Measurements from ENCODE around the gene SPNS1.
"Not testable (repeated sequence)": the region's sequence is repeated elsewhere in the genome, so short reads cannot be mapped to it uniquely, and the experiment has no call there.

Gene SPNS1

DNA sequence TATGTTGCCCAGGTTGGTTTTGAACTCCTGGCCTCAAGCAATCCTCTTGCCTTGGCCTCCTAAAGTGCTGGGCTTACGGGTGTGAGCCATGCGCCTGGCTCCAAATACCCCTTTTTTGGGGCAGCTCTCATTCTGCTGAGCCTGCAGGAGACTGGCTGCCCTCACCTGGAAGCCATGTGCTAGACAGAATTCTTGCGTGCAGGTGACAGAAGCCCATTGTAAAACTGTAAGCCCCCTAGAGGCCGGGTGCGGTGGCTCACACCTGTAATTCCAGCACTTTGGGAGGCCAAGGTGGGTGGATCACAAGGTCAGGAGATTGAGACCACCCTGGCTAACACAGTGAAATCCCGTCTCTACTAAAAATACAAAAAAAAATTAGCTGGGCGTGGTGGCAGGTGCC lies 5.8 kb downstream of the SPNS1 start:
- H3K27ac ChIP-seq (ENCODE audit: low read depth, low read length); H3K4me3 ChIP-seq (ENCODE audit: low read depth in 1 of 5, low read length in 5 of 5); H3K9ac ChIP-seq (ENCODE audit: low read length in 5 of 5); H3K9me3 ChIP-seq (ENCODE audit: control insufficient read depth in 5 of 5, low read length in 5 of 5); H3K27me3 ChIP-seq (ENCODE audit: control insufficient read depth in 5 of 5, insufficient read depth in 4 of 5, low read length in 5 of 5): not testable (repeated sequence)
- Histone ChIP-seq H3K36me3 (ENCODE audit: control insufficient read depth in 5 of 5, insufficient read depth in 5 of 5, low read length in 5 of 5) (peaks cover 0 to 80% (median 65%) of the 10 kb centered on the region in 5 donors), H3K4me1 (ENCODE audit: control insufficient read depth in 5 of 5, insufficient read depth in 5 of 5, low read length in 5 of 5) (peaks cover under 1 to 19% (median 7%) of the 10 kb centered on the region in 5 donors)

DNA sequence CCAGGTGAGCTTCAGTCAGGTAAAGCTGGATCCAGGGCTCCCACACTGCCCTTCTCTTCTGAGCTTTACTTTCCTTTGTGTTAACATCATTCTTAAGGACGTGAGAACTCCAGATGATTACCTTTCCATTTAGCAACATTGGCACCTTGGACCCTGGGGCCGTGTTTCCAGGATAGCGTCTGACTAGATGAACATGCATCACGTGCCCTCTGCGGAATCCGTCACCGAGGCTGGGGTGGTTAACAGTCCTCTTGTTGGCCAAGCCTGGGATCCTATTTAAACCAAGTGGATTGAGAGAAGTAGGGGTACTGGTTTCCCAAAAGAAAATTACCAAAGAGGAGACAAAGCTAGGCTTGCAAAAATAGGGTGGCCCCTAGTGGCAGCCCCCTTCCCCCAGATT lies 6.4 kb downstream of the SPNS1 start:
- peaks cover 0 to 86% (median 69%) of the 10 kb centered on the region in 5 donors for H3K36me3 ChIP-seq (ENCODE audit: control insufficient read depth in 5 of 5, insufficient read depth in 5 of 5, low read length in 5 of 5)
- H3K4me3 ChIP-seq (ENCODE audit: low read depth in 1 of 5, low read length in 5 of 5): no peak overlapping the region
- no peak overlapping the region for H3K9ac ChIP-seq (ENCODE audit: low read length in 5 of 5)
- H3K4me1 ChIP-seq (ENCODE audit: control insufficient read depth in 5 of 5, insufficient read depth in 5 of 5, low read length in 5 of 5): peaks cover 0 to 13% (median under 1%) of the 10 kb centered on the region in 5 donors
- no peaks in the 10 kb centered on the region for H3K27me3 ChIP-seq (ENCODE audit: control insufficient read depth in 5 of 5, insufficient read depth in 4 of 5, low read length in 5 of 5)
- no peak overlapping the region for H3K27ac ChIP-seq (ENCODE audit: low read depth, low read length)
- H3K9me3 ChIP-seq (ENCODE audit: control insufficient read depth in 5 of 5, low read length in 5 of 5): peaks cover 0 to 8% (median 7%) of the 10 kb centered on the region in 5 donors

DNA sequence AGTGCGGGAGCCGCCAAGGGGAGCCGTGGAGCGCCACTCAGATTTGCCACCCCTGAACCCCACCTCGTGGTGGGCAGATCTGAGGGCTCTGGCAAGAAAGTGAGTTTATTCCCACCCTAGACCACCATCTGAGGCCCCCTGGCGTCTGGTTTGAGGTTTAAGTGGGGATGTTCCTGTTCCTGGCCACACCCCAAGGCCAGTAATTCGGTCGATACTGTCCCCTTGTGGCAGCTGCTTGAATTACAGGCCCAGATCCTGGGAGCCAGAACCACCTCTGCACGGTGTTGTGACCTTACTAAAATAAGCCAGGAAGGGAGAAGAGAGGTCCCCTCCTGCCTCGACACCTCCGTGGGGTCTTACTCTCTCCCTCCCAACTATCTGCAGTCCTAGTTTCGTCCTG lies 6.9 kb downstream of the SPNS1 start:
- Histone ChIP-seq H3K4me3 (ENCODE audit: low read depth in 1 of 5, low read length in 5 of 5) (no peak overlapping the region), H3K27me3 (ENCODE audit: control insufficient read depth in 5 of 5, insufficient read depth in 4 of 5, low read length in 5 of 5) (no peaks in the 10 kb centered on the region), H3K36me3 (ENCODE audit: control insufficient read depth in 5 of 5, insufficient read depth in 5 of 5, low read length in 5 of 5) (peaks cover 0 to 91% (median 74%) of the 10 kb centered on the region in 5 donors), H3K27ac (ENCODE audit: low read depth, low read length) (no peak overlapping the region), H3K9me3 (ENCODE audit: control insufficient read depth in 5 of 5, low read length in 5 of 5) (peaks cover 0 to 9% (median 7%) of the 10 kb centered on the region in 5 donors), H3K9ac (ENCODE audit: low read length in 5 of 5) (no peak overlapping the region), H3K4me1 (ENCODE audit: control insufficient read depth in 5 of 5, insufficient read depth in 5 of 5, low read length in 5 of 5) (peaks cover 0 to 7% (median 0%) of the 10 kb centered on the region in 5 donors)

DNA sequence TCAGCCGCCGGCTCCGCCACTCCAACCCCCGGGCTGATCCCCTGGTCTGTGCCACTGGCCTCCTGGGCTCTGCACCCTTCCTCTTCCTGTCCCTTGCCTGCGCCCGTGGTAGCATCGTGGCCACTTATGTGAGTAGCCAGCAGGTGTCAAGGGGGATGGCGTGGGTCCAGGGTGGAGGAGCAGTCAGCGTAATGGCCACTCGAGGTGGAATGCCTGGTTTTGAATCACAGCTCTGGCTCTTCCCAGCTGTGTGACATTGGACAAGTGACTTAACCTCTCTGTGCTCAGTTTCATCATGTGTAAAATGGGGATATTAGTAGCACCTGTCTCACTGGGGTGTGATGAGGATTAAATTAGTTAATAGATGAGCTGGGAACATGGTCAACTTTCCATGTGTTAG lies 7.8 kb downstream of the SPNS1 start:
- Histone ChIP-seq H3K4me3 (ENCODE audit: low read depth in 1 of 5, low read length in 5 of 5) (no peak overlapping the region), H3K36me3 (ENCODE audit: control insufficient read depth in 5 of 5, insufficient read depth in 5 of 5, low read length in 5 of 5) (peaks cover 4 to 94% (median 83%) of the 10 kb centered on the region in 5 donors), H3K27me3 (ENCODE audit: control insufficient read depth in 5 of 5, insufficient read depth in 4 of 5, low read length in 5 of 5) (no peaks in the 10 kb centered on the region), H3K9ac (ENCODE audit: low read length in 5 of 5) (no peak overlapping the region), H3K4me1 (ENCODE audit: control insufficient read depth in 5 of 5, insufficient read depth in 5 of 5, low read length in 5 of 5) (peaks cover 0 to 7% (median 0%) of the 10 kb centered on the region in 5 donors), H3K27ac (ENCODE audit: low read depth, low read length) (no peak overlapping the region), H3K9me3 (ENCODE audit: control insufficient read depth in 5 of 5, low read length in 5 of 5) (peaks cover 0 to 14% (median 11%) of the 10 kb centered on the region in 5 donors)

DNA sequence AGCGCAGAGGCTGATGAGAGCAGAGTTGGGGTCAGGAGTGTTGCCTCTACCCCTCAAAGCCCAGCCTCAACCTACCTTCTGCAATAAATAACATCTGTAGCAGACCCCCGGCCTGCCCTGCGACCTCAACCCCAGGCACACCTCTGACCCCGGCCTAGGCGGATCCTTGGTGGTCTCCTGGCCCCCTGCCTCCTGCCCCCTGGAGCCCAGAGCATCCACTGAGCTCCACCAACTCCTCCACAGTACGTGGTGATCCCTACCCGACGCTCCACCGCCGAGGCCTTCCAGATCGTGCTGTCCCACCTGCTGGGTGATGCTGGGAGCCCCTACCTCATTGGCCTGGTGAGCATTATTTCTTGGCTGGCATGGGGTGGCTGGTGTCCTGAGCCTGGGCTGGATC lies 8.4 kb downstream of the SPNS1 start:
- H3K9me3 ChIP-seq (ENCODE audit: control insufficient read depth in 5 of 5, low read length in 5 of 5): peaks cover 0 to 15% (median 12%) of the 10 kb centered on the region in 5 donors
- no peak overlapping the region for H3K4me3 ChIP-seq (ENCODE audit: low read depth in 1 of 5, low read length in 5 of 5)
- H3K4me1 ChIP-seq (ENCODE audit: control insufficient read depth in 5 of 5, insufficient read depth in 5 of 5, low read length in 5 of 5): peaks cover 0 to 7% (median 0%) of the 10 kb centered on the region in 5 donors
- H3K9ac ChIP-seq (ENCODE audit: low read length in 5 of 5): no peak overlapping the region
- peaks cover 5 to 92% (median 83%) of the 10 kb centered on the region in 5 donors for H3K36me3 ChIP-seq (ENCODE audit: control insufficient read depth in 5 of 5, insufficient read depth in 5 of 5, low read length in 5 of 5)
- no peaks in the 10 kb centered on the region for H3K27me3 ChIP-seq (ENCODE audit: control insufficient read depth in 5 of 5, insufficient read depth in 4 of 5, low read length in 5 of 5)
- H3K27ac ChIP-seq (ENCODE audit: low read depth, low read length): no peak overlapping the region

DNA sequence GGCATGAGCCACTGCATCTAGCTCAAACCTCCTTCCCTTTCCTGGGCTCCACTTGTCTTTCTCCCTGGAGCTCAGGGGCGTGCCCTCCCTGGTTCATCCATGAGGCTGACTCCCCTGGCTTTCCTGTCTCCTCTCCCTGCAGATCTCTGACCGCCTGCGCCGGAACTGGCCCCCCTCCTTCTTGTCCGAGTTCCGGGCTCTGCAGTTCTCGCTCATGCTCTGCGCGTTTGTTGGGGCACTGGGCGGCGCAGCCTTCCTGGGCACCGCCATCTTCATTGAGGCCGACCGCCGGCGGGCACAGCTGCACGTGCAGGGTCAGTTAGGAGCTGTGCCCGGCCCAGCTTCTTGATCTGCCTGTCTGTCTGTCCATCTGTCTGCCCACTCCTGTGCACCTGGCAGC lies 9.1 kb downstream of the SPNS1 start:
- peaks cover 0 to 15% (median 12%) of the 10 kb centered on the region in 5 donors for H3K9me3 ChIP-seq (ENCODE audit: control insufficient read depth in 5 of 5, low read length in 5 of 5)
- H3K36me3 ChIP-seq (ENCODE audit: control insufficient read depth in 5 of 5, insufficient read depth in 5 of 5, low read length in 5 of 5): peaks cover 5 to 90% (median 79%) of the 10 kb centered on the region in 5 donors
- peak overlapping the region in 1 of 5 donors; percentile 31 for H3K4me3 ChIP-seq (ENCODE audit: low read depth in 1 of 5, low read length in 5 of 5)
- H3K27ac ChIP-seq (ENCODE audit: low read depth, low read length): no peak overlapping the region
- peaks cover 0 to 7% (median 0%) of the 10 kb centered on the region in 5 donors for H3K4me1 ChIP-seq (ENCODE audit: control insufficient read depth in 5 of 5, insufficient read depth in 5 of 5, low read length in 5 of 5)
- no peaks in the 10 kb centered on the region for H3K27me3 ChIP-seq (ENCODE audit: control insufficient read depth in 5 of 5, insufficient read depth in 4 of 5, low read length in 5 of 5)
- no peak overlapping the region for H3K9ac ChIP-seq (ENCODE audit: low read length in 5 of 5)

DNA sequence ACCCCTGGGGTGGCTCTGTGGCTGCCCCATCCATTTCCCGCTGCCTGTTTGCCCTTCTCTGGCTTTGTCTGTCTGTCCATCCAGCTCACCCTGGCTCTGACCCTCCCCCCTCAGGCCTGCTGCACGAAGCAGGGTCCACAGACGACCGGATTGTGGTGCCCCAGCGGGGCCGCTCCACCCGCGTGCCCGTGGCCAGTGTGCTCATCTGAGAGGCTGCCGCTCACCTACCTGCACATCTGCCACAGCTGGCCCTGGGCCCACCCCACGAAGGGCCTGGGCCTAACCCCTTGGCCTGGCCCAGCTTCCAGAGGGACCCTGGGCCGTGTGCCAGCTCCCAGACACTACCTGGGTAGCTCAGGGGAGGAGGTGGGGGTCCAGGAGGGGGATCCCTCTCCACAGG lies 9.5 kb downstream of the SPNS1 start:
- peaks cover 0 to 7% (median 0%) of the 10 kb centered on the region in 5 donors for H3K4me1 ChIP-seq (ENCODE audit: control insufficient read depth in 5 of 5, insufficient read depth in 5 of 5, low read length in 5 of 5)
- H3K9me3 ChIP-seq (ENCODE audit: control insufficient read depth in 5 of 5, low read length in 5 of 5): peaks cover 0 to 15% (median 12%) of the 10 kb centered on the region in 5 donors
- H3K27me3 ChIP-seq (ENCODE audit: control insufficient read depth in 5 of 5, insufficient read depth in 4 of 5, low read length in 5 of 5): no peaks in the 10 kb centered on the region
- no peak overlapping the region for H3K9ac ChIP-seq (ENCODE audit: low read length in 5 of 5)
- peak overlapping the region in 1 of 5 donors; percentile 31 for H3K4me3 ChIP-seq (ENCODE audit: low read depth in 1 of 5, low read length in 5 of 5)
- no peak overlapping the region for H3K27ac ChIP-seq (ENCODE audit: low read depth, low read length)
- H3K36me3 ChIP-seq (ENCODE audit: control insufficient read depth in 5 of 5, insufficient read depth in 5 of 5, low read length in 5 of 5): peaks cover 5 to 90% (median 76%) of the 10 kb centered on the region in 5 donors

DNA sequence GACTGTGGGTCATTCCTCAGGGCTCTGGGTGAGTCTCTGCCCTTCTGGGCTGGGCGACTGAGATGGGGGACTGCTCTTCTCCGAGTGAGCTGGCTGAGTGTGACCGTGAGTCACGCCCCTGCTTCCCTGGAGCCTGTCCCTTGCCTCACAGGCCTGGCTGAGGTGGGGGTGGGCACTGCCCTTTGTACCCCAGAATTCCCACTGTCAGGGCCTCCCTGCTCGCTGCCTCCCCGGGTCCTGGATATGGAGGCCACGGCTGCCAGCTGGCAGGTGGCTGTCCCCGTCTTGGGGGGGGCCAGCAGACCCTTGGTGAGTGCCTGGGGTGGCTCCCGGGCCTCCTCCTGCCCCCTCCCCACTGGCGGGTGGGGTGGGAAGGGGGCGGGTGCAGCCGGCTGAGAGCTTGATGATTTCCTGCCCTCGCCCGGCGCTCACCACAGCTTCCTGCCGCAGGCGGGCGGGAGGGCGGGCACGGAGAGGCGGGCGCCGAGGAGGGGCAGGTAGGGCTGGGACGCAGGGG lies 10.1 kb downstream of the SPNS1 start, which contains the start of gene LAT:
Gene LAT, plus strand, starts transcription at position 434 of the 517 bp plus-strand sequence. CDS start 366 bp downstream, outside the sequence.
- Histone ChIP-seq H3K4me1 (ENCODE audit: control insufficient read depth in 5 of 5, insufficient read depth in 5 of 5, low read length in 5 of 5) (peaks cover 0 to 7% (median 0%) of the 10 kb centered on the region in 5 donors), H3K27ac (ENCODE audit: low read depth, low read length) (no peak within 1 kb of the TSS), H3K4me3 (ENCODE audit: low read depth in 1 of 5, low read length in 5 of 5) (peak within 1 kb of the TSS in 3 of 5 donors; percentile 2 to 49 (median 31)), H3K36me3 (ENCODE audit: control insufficient read depth in 5 of 5, insufficient read depth in 5 of 5, low read length in 5 of 5) (peaks cover 5 to 90% (median 78%) of the 10 kb centered on the region in 5 donors), H3K27me3 (ENCODE audit: control insufficient read depth in 5 of 5, insufficient read depth in 4 of 5, low read length in 5 of 5) (no peaks in the 10 kb centered on the region), H3K9ac (ENCODE audit: low read length in 5 of 5) (peak within 1 kb of the TSS in 1 of 5 donors; percentile 56), H3K9me3 (ENCODE audit: control insufficient read depth in 5 of 5, low read length in 5 of 5) (peaks cover 0 to 15% (median 12%) of the 10 kb centered on the region in 5 donors)

DNA sequence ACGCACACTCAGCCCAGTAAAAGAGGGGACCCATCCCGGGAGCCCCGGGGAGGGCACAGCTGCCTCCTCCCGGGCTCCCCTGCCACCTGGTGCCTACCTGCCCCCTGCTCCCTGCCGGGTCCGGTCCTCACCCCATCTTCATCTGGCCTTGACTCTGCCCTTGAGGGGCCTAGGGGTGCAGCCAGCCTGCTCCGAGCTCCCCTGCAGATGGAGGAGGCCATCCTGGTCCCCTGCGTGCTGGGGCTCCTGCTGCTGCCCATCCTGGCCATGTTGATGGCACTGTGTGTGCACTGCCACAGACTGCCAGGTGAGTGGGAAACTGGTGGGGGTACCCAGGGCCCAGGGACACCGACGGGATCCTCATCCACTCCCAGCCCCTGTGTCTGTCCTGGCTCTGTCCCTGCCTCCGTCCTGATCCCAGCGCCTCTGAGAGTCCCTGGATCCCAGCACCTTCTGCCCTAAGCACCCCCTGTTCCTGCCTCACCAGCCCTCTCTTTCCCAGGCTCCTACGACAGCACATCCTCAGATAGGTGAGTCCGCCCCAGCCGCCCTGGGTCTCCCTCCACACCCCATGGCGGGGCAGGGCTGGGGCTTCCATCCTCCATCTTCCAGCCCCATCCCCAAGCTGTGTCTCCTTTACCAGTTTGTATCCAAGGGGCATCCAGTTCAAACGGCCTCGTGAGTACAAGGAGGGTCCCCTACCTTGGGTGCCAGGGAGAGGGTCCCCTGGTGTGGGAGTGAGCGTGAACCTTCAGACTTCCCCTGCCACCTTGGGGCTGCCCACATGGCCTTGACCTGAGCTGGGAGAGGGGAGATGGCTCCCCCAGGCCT lies 10.8 kb downstream of the SPNS1 start:
- Histone ChIP-seq H3K4me1 (ENCODE audit: control insufficient read depth in 5 of 5, insufficient read depth in 5 of 5, low read length in 5 of 5) (peaks cover 0 to 7% (median 0%) of the 10 kb centered on the region in 5 donors), H3K9ac (ENCODE audit: low read length in 5 of 5) (peak overlapping the region in 1 of 5 donors; percentile 56), H3K9me3 (ENCODE audit: control insufficient read depth in 5 of 5, low read length in 5 of 5) (peaks cover 0 to 15% (median 12%) of the 10 kb centered on the region in 5 donors), H3K4me3 (ENCODE audit: low read depth in 1 of 5, low read length in 5 of 5) (peak overlapping the region in 3 of 5 donors; percentile 2 to 49 (median 31)), H3K27me3 (ENCODE audit: control insufficient read depth in 5 of 5, insufficient read depth in 4 of 5, low read length in 5 of 5) (no peaks in the 10 kb centered on the region), H3K27ac (ENCODE audit: low read depth, low read length) (no peak overlapping the region), H3K36me3 (ENCODE audit: control insufficient read depth in 5 of 5, insufficient read depth in 5 of 5, low read length in 5 of 5) (peaks cover 5 to 93% (median 81%) of the 10 kb centered on the region in 5 donors)

DNA sequence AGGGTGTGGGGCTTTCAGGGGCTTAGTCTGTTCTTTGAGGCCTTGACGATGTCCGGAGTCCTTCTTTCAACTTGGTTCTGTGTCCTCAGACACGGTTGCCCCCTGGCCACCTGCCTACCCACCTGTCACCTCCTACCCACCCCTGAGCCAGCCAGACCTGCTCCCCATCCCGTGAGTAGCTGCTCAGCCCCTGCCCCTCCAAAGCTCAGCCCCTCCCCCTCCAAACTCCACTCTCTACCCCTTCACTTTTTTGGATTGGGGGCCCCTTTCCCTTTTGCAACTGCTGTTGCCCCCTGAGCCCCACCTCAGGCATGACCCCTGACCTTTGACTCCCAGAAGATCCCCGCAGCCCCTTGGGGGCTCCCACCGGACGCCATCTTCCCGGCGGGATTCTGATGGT lies 11.5 kb downstream of the SPNS1 start:
- no peaks in the 10 kb centered on the region for H3K27me3 ChIP-seq (ENCODE audit: control insufficient read depth in 5 of 5, insufficient read depth in 4 of 5, low read length in 5 of 5)
- H3K9ac ChIP-seq (ENCODE audit: low read length in 5 of 5): no peak overlapping the region
- peaks cover 0 to 15% (median 12%) of the 10 kb centered on the region in 5 donors for H3K9me3 ChIP-seq (ENCODE audit: control insufficient read depth in 5 of 5, low read length in 5 of 5)
- H3K27ac ChIP-seq (ENCODE audit: low read depth, low read length): no peak overlapping the region
- H3K4me3 ChIP-seq (ENCODE audit: low read depth in 1 of 5, low read length in 5 of 5): peak overlapping the region in 2 of 5 donors; percentile 31 to 49
- peaks cover 0 to 7% (median 0%) of the 10 kb centered on the region in 5 donors for H3K4me1 ChIP-seq (ENCODE audit: control insufficient read depth in 5 of 5, insufficient read depth in 5 of 5, low read length in 5 of 5)
- peaks cover 5 to 91% (median 78%) of the 10 kb centered on the region in 5 donors for H3K36me3 ChIP-seq (ENCODE audit: control insufficient read depth in 5 of 5, insufficient read depth in 5 of 5, low read length in 5 of 5)
